ENCODE data around the gene GLB1L2.

- TF ChIP-seq EZH2phosphoT487 (IDR thresholded peaks at IDR 0.05; ENCODE audit: unreplicated experiment): no peak
- no peak for TF ChIP-seq CTCF (conservative IDR thresholded peaks at IDR 0.05; ENCODE audit: low read depth in 2 of 2)
- TF ChIP-seq POLR2AphosphoS5 (IDR thresholded peaks at IDR 0.05; ENCODE audit: low read depth): no peak
- TF ChIP-seq STAT1 (IDR thresholded peaks at IDR 0.05; ENCODE audit: unreplicated experiment): no peak
- no peak for TF ChIP-seq EZH2 (IDR thresholded peaks at IDR 0.05; ENCODE audit: low read depth, unreplicated experiment)
- TF ChIP-seq REST (IDR thresholded peaks at IDR 0.05; ENCODE audit: unreplicated experiment): no peak
- no peak for TF ChIP-seq ZNF114 (CRISPR knock-in tag; IDR thresholded peaks at IDR 0.05)
- TF ChIP-seq JUNB (IDR thresholded peaks at IDR 0.05; ENCODE audit: unreplicated experiment): no peak
- TF ChIP-seq CREB1 (CRISPR knock-in tag; IDR thresholded peaks at IDR 0.05; ENCODE audit: low read depth): no peak
- no peak for TF ChIP-seq ZNF331 (CRISPR knock-in tag; IDR thresholded peaks at IDR 0.05; ENCODE audit: low read depth)
- no peak for TF ChIP-seq ZNF462 (CRISPR knock-in tag; IDR thresholded peaks at IDR 0.05)
- TF ChIP-seq ETS1 (IDR thresholded peaks at IDR 0.05): no peak
- TF ChIP-seq NANOG (IDR thresholded peaks at IDR 0.05; ENCODE audit: borderline replicate concordance): no peak
These were observed 39.1 kb upstream of the GLB1L2 start for GRCh38 chr11:134292661-134293060.

All from GM23338 (cell line).